GM10847 (cell line): ENCODE data around the gene CIROP.

Experiments used
- POLR2A ChIP-seq: IDR thresholded peaks from 2 replicates; pipeline ENCODE4 v1.6.1; 2011; ENCODE audit not compliant: insufficient read length; ENCODE audit errors: extremely low read depth

Gene CIROP

GRCh38 chr14:23067847-23068788, 36.7 kb downstream of the CIROP start:
- TF ChIP-seq POLR2A, result no peak

GRCh38 chr14:23066855-23067744, 37.7 kb downstream of the CIROP start:
- TF ChIP-seq POLR2A, result no peak

GRCh38 chr14:23066368-23066767, 38.4 kb downstream of the CIROP start:
- no peak for TF ChIP-seq POLR2A

- TF ChIP-seq POLR2A, result no peak
Observed at GRCh38 chr14:23063601-23064000, 41.2 kb downstream of the CIROP start.

- no peak for TF ChIP-seq POLR2A
Observed at GRCh38 chr14:23062002-23062401, 42.8 kb downstream of the CIROP start.

- TF ChIP-seq POLR2A, result no peak
Observed at GRCh38 chr14:23060536-23061260, 44.1 kb downstream of the CIROP start.

- no peak for TF ChIP-seq POLR2A
Observed at GRCh38 chr14:23058654-23059504, 45.9 kb downstream of the CIROP start.

- no peak for TF ChIP-seq POLR2A
Observed at GRCh38 chr14:23057757-23058653, 46.8 kb downstream of the CIROP start.

- TF ChIP-seq POLR2A, result no peak
Observed at GRCh38 chr14:23056956-23057756, 47.6 kb downstream of the CIROP start, which contains the start of gene CDH24. Gene CDH24 (minus strand): TSS chr14:23057520. CDS start chr14:23055733, 1,787 bp downstream.

- no peak for TF ChIP-seq POLR2A
Observed at GRCh38 chr14:23056145-23056955, 48.4 kb downstream of the CIROP start.

- no peak for TF ChIP-seq POLR2A
Observed at GRCh38 chr14:23055621-23056144, 49.1 kb downstream of the CIROP start.
